ENCODE results near the gene HDAC3.

HDAC3 gene

DNA sequence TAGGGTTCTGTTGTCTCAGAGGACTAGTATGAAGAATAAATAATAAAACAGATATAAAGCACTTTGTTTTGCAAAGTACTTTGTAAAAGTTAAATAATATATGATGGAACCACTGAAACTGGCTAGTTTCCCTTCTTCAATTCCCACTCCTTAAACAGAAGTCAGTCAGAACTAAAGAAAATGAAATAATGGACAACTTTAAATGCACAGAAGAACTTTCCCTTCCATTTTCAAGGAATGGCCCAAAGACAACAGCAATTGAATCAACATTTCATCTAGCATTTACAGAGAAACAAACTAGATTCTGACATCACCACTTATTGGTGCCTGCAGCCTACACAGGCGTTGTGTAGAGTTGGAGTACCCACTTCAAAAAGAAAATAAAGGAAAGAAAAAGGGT lies 34.0 kb downstream of the HDAC3 start:
- DNase-seq (ENCODE audit: low read depth): no peak

DNA sequence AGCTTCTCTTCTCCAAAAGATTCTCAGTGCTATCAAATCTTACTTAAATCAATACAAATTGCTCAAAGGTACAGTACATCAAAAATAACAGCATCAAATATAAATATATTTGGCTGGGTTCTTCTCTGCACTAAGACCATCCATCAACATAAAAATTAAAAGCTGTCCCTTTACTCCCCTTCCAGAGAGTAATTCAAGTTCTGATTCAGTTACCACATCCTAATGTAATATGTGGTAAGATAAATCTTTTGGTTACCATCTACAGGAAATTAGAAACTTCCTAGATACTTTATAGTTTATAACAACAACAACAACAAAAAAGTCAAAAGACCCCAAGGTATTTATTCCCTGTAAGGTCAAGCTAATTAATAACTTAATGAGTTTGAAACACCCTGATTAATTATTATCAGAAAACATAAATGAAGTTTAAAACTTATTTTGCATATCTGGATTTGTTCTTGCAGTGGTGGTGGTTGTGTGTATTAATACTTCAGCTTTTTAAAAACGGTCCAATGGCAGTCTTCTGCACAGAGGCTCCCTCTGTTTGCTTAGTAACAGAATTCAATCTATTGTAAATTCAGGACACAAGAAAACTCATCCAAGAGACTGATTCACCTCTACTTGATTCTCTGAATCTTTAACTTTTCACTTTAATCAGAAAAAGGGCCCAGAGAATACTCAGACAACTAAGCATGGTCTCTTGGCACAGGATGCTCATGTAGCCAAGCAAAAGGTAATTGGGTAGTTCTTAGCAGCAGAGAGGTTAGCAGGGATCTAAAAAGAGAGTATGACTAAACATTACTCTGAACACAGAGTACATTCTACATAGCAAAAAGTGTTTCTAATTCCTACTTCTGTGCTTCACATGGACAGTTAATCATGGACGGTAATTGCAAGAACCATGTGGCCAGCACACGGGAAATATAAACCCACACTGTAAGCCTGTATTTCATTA lies 38.0 kb downstream of the HDAC3 start:
- peak; percentile 55 for DNase-seq (ENCODE audit: low read depth)

DNA sequence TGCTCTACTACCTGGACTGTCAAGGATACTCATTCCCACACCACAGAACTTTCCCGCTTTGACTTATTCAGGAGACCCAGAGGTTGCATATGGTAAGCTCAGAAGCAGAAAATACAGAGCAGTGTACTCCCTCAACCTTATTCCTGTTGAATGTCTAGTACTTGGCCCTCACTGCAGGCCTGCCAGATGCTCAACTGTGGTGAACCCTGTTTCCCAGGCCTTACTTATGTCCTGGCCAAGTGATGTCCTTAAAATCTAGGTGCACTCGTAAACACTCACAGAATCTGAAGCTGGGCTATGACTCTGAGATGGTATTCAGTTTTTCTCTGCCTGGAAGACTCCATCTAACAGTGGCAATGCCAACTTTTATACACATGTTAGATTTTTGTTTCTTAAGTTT lies 38.8 kb downstream of the HDAC3 start:
- DNase-seq (ENCODE audit: low read depth): no peak

DNA sequence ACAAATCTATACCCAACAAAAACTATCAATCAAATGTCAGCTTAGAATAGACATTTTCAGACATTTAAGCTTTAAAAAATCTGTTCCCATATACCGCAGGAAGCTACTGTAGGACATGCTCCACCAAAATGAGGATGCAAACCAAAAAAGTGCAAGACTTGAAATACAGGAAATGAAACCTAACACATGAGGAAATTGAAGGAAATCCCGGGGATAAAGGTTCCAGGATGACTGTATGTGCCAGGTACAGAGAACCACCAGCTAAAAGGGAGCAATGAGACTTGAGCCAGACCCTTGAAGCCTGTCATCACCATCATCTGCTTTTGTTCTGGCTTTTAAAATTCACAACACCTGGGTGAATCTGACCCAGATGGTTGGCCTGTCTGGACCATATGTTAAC lies 39.3 kb downstream of the HDAC3 start:
- no peak for DNase-seq (ENCODE audit: low read depth)

DNA sequence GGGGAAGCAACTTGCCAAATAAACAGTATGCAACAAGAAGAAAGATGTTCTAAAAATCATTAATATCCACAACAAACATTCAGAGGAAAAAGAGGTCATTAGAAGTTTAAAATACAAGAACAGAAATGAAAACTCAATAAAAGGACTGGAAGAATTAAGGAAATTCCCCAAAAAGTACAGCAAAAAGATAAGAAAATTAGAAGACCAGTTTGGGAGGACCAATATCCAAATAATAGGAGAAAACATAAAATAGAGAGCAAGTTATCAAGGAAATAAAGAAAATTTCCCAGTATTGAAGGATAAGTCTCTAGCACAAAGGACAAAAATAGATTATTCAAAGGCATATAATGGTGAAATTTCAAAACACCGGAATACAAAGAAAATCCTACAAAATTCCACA lies 39.8 kb downstream of the HDAC3 start:
- no peak for DNase-seq (ENCODE audit: low read depth)

DNA sequence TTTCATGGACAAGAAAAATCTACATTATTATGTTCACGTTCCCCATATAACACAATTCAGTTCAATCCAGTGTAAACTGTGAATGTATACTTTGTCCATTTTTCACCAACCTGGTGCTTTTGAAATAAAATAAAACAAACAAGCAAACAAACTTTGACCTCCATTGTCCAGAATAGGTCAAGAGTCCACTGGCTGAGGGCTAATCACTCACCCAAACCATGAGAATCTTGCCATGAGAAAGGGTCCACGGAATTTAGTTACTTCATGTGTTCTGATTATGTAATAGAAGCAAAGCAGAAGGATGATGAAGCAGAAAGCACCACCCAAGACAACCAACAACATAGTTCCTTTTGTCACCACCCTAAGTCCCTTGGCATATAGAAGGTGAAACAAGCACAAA lies 46.5 kb downstream of the HDAC3 start:
- no peak for DNase-seq (ENCODE audit: low read depth)

DNA sequence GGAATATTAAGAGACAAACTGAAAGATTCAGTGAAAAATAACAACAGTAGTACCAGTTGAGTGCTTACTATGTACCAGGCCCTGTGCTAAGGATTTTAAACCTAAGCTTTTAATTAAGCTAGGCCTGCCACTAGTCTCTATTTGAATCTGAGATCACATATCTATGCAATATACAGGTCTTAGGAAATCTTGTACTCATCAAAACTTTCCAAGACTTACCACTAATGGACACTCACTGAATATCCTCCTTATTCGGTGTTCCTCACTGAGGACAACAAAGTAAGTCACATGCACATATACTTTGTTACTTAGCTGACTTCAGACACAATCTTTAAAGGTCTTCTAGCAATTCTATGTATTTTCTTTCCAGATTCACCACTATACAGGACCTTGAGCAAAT lies 50.4 kb downstream of the HDAC3 start:
- DNase-seq (ENCODE audit: low read depth): no peak

DNA sequence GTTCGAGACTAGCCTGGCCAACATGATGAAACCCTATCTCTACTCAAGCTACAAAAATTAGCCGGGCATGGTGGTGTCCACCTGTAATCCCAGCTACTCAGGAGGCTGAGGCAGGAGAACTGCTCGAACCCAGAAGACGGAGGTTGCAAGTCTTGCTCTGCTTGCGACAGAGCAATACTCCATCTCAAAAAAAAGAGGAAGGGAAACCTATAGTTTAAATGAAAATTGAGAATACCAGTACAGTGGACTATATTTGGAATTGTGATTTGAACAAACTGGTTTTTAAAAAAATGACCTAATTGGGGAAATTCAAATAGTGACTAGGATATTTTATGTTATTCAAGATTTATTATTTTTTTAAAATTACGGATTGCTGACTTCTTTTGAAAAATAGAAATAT lies 51.1 kb downstream of the HDAC3 start:
- no peak for DNase-seq (ENCODE audit: low read depth)

DNA sequence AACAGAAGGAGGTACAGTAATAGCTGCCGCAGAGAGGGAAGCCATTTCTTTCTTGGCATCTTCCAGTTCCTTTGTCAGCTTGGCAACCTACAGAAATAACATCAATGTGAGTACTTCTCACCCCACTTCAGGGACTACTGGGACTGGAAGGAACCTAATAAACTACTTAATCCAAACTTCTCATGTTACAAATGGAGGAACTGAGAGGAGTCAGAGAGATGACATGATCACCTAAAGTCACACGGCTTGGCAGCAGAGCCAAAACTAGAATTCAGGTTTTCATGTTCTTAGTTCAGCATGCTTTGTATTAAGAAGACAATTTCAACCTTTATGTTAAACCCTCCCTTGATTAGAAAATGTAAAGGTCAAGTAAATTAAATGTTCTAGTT lies 62.5 kb downstream of the HDAC3 start:
- no peak for DNase-seq (ENCODE audit: low read depth)

DNA sequence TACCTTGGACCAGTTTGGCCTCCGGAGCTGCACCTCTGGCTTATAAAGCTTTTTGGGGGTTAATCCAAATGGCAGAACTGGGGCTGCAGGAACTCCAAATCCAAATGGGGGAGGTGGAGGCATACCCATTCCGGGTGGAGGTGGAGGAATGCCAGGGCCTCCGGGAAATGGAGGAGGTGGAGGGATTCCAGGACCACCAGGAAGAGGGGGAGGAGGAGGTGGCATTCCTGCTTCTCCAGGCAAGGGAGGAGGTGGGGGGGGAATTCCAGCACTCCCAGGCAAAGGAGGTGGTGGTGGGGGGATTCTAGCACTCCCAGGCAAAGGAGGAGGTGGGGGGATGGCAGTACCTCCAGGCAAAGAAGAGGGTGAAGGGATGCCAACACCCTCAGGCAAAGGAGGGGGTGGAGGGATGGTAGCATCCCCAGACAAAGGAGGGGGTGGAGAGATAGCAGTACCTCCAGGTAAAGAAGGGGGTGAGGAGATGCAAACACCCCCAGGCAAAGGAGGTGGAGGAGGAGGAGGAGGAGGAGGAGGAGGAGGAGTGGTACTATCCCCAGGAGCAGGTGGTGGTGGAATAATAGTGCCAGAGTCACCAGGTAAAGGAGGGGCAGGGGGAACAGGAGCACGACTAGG lies 63.0 kb downstream of the HDAC3 start:
- no peak for DNase-seq (ENCODE audit: low read depth)
